Activated CD8-positive, alpha-beta T cell treated with anti-CD3 and anti-CD28 coated beads, Interleukin-2, amount 10 ng/mL, durations not matched to agents 7 days and 5 days (primary cell): Measurements from ENCODE around the gene UMPS. TPM values are rescaled to one million over a fixed set of nuclear protein-coding genes. Genes with fewer than 3 reads are reported as not detected.
"Not testable (repeated sequence)": the region's sequence is repeated elsewhere in the genome, so short reads cannot be mapped to it uniquely, and the experiment has no call there.

Source experiments
- ATAC-seq: fragments of 150-1000 bp; cut with Tn5 transposase; one replicate; pipeline ENCODE4 v1.10.0; 2021; ENCODE audit warnings: moderate library complexity
- CTCF ChIA-PET: fragments of 350-600 bp; sonication (Branson Sonifier 250); formaldehyde crosslinking; loops from one replicate; lab custom pipeline; 2021; ENCODE audit warnings: antibody characterized with exemption; lab: Charles Lee
- POLR2A ChIA-PET: fragments of 350-600 bp; sonication (Branson Sonifier 250); formaldehyde crosslinking; loops from one replicate; lab custom pipeline; 2021; ENCODE audit warnings: antibody characterized with exemption; lab: Charles Lee
- DNase-seq: peaks from one replicate; pipeline ENCODE4 v3.0.0-alpha.2; 2020
- H3K27ac Mint-ChIP-seq: one replicate; pipeline ENCODE4 v1.8.0; 2021; ENCODE audit warnings: mild to moderate bottlenecking, mixed read lengths
- H3K27me3 Mint-ChIP-seq: one replicate; pipeline ENCODE4 v1.8.0; 2021; ENCODE audit warnings: low read depth, mixed read lengths
- H3K36me3 Mint-ChIP-seq: one replicate; pipeline ENCODE4 v1.8.0; 2021; ENCODE audit warnings: low read depth, mixed read lengths
- H3K4me1 Mint-ChIP-seq: one replicate; pipeline ENCODE4 v1.8.0; 2021; ENCODE audit warnings: low read depth, mixed read lengths
- H3K4me3 Mint-ChIP-seq: one replicate; pipeline ENCODE4 v1.8.0; 2021; ENCODE audit warnings: mild to moderate bottlenecking, mixed read lengths
- H3K9me3 Mint-ChIP-seq: one replicate; pipeline ENCODE4 v1.8.0; 2022; ENCODE audit warnings: mixed read lengths; ENCODE audit not compliant: insufficient read depth
- total RNA-seq, 2 experiments: library from RNA; stranded (reverse); gene quantifications; one replicate each; pipeline ENCODE4 v1.2.3, GENCODE V29; 2021

UMPS gene
- total RNA-seq, 2 experiments from 2014 or later, result 32.9 to 38.8 TPM

DNA sequence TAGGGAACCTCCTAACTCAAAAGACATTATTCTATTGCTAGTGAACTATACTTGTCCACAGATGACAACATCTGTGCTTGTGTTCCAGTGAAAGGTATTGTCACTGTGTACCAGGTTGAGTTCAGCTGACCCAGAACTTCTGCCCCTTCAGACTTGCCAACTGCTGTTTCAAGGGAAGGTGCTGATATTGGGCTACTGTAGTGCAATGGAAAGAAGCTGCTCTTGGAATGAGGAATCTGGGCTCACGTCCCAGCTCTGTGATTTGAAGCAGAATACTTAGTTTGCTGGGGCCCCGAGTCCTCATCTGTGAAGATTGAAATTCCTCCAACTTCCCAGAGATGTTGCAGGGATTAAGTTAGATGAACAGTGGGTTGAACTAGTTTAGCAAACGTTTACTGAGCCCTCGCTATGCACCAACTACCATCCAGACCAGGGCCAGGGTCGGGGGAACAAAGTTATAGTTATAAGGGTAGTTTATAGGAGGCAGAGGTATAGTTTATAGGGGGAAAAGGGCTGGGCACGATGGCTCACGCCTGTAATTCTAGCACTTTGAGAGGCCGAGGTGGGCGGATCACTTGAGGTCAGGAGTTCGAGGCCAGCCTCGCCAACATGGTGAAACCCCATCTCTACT, 15.9 kb upstream of the UMPS start:
- H3K27ac Mint-ChIP-seq, result no peak overlapping the region
- H3K9me3 Mint-ChIP-seq, result no peaks in the 10 kb centered on the region
- DNase-seq, result no peak
- H3K4me3 Mint-ChIP-seq, result no peak overlapping the region
- ChIA-PET CTCF (interaction anchor here (1.0 kb wide), 1 partner anchor 26 kb away, joined by 4 read pairs; no protein-coding TSS in a partner anchor), POLR2A (no interaction called here)
- ATAC-seq, result no peak
- no peaks in the 10 kb centered on the region for H3K36me3 Mint-ChIP-seq
- H3K4me1 Mint-ChIP-seq, result no peaks in the 10 kb centered on the region
- peaks cover 25% of the 10 kb centered on the region for H3K27me3 Mint-ChIP-seq

DNA sequence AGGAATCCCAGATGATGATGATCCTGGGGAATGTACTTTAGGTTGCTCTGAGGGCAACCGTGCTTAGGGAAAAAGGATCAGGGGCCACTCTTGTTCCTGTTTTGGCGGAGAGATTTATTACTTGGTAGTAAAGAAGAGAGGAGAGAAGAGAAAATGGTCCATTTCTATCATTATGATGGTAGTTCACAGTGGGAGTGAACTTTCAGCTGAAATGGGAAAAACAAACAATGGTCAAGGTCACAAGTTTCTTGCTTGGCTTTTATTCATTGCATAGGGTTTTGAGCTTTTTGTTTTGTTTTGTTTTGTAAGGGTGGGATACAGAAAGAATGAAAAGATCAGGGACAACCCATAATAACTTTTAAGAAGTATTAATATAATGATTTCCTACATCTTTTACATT, 7.7 kb upstream of the UMPS start:
- no peak overlapping the region for H3K27ac Mint-ChIP-seq
- H3K27me3 Mint-ChIP-seq, result peaks cover 46% of the 10 kb centered on the region
- POLR2A ChIA-PET, result no interaction called here
- ATAC-seq, result no peak
- no peak for DNase-seq
- CTCF ChIA-PET, result interaction anchor here (1.4 kb wide), 1 partner anchor 12 kb away, joined by 5 read pairs; no protein-coding TSS in a partner anchor
- H3K36me3 Mint-ChIP-seq, result no peaks in the 10 kb centered on the region
- H3K9me3 Mint-ChIP-seq, result no peaks in the 10 kb centered on the region
- H3K4me3 Mint-ChIP-seq, result no peak overlapping the region
- H3K4me1 Mint-ChIP-seq, result no peaks in the 10 kb centered on the region

DNA sequence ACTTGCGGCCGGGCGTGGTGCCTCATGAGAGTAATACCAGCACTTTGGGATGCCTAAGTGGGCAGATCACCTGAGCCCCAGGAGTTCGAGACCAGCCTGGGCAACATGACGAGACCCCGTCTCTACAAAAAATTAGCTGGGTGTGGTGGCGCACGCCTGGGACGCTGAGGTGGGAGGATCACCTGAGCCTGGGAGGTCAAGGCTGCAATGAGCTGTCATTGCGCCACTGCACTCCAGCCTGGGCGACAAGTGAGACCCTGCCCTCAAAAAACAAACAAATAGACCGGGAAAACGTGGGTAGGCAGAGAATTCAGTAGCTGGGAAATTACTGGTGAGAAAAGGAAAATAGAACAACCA, 667 bp downstream of the UMPS start:
- H3K4me3 Mint-ChIP-seq, result peak overlapping the region; percentile 98
- no peaks in the 10 kb centered on the region for H3K9me3 Mint-ChIP-seq
- ChIA-PET POLR2A (interaction anchor here (0.6 to 1.4 kb wide), 4 partner anchors 9 to 660 kb away, joined by 3 to 7 read pairs (median 4); no protein-coding TSS in a partner anchor), CTCF (interaction anchor here (1.2 to 2.0 kb wide), 4 partner anchors 30 to 159 kb away, joined by 3 to 9 read pairs (median 4); no protein-coding TSS in a partner anchor)
- peaks cover 38% of the 10 kb centered on the region for H3K4me1 Mint-ChIP-seq
- ATAC-seq (no peak), DNase-seq (no peak)
- H3K36me3 Mint-ChIP-seq, result peaks cover 23% of the 10 kb centered on the region
- H3K27me3 Mint-ChIP-seq, result peaks cover 7% of the 10 kb centered on the region
- peak overlapping the region; percentile 99 for H3K27ac Mint-ChIP-seq

DNA sequence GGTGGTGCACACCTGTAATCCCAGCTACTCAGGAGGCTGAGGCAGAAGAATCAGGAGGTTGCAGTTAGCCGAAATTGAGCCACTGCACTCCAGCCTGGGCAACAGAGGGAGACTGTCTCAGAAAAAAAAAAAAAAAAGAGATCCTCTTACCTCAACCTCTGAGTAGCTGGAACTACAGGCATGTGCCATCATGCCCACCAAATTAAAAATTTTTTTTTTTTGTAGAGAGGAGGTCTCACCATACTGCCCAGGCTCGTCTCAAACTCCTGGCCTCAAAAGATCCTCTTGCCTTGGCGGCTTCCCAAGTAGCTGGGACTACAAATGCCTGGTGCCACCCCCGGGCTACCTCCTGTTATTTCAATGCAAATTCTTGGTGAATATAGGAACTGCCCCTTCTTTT, 1.5 kb downstream of the UMPS start:
- peaks cover 5% of the 10 kb centered on the region for H3K27me3 Mint-ChIP-seq
- H3K4me3 Mint-ChIP-seq, result peak overlapping the region; percentile 98
- ChIA-PET POLR2A (interaction anchor here (0.6 kb wide), 1 partner anchor 178 kb away, joined by 4 read pairs; no protein-coding TSS in a partner anchor), CTCF (interaction anchor here (0.5 to 2.0 kb wide), 3 partner anchors 43 to 707 kb away, joined by 3 to 9 read pairs (median 3); no protein-coding TSS in a partner anchor)
- no peak for DNase-seq
- peaks cover 25% of the 10 kb centered on the region for H3K36me3 Mint-ChIP-seq
- no peaks in the 10 kb centered on the region for H3K9me3 Mint-ChIP-seq
- no peak overlapping the region for H3K27ac Mint-ChIP-seq
- peaks cover 38% of the 10 kb centered on the region for H3K4me1 Mint-ChIP-seq
- ATAC-seq, result no peak

DNA sequence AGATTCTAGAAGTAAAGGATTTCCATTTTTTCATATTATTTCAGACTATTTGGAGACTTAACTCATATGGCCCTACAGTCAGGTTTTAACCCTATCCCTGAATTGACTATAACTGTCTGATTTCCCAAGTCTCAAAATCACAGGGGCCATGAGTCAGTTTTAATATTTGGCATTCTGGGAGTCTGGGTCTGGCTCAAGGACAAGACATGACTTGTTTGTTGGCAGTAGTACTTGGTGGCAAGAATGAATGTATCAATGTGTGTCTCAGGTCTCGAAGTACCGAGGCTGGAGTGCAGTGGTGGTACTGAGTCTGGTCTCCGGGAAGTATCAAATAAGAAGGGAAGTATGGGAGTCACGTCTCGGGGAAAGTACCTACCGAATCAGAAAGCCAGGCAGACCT, 10.8 kb downstream of the UMPS start:
- Mint-ChIP-seq H3K27me3 (no peaks in the 10 kb centered on the region), H3K9me3 (no peaks in the 10 kb centered on the region), H3K4me3 (no peak overlapping the region), H3K4me1 (peaks cover 6% of the 10 kb centered on the region), H3K36me3 (peaks cover 62% of the 10 kb centered on the region), H3K27ac (no peak overlapping the region)
- ATAC-seq, result no peak
- DNase-seq, result no peak
- POLR2A ChIA-PET, result interaction anchor here (1.2 kb wide), 1 partner anchor 10 kb away, joined by 7 read pairs; the partner anchor contains the start of gene UMPS
- CTCF ChIA-PET, result no interaction called here

DNA sequence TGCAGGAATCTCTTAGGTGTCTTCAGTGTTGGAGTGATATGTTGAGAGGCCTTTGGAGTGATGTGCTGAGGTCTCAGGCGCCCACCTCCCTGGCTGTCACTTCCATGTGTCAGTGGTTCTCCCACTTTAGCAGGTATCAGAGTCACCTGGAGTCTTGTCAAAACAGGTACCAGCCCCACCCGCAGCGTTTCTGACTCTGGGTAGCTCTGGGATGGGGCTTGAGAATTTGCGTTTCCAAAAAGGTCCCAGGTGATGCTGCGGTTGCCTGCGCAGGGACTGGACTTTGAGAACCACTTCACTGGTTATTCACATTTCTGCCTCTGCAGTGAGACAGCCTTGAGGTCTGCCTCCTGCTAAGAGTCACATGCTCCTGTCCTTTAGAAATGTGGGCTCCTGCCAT, 15.5 kb downstream of the UMPS start:
- H3K36me3 Mint-ChIP-seq, result peaks cover 37% of the 10 kb centered on the region
- ATAC-seq (no peak), DNase-seq (no peak)
- H3K4me3 Mint-ChIP-seq, result no peak overlapping the region
- no peaks in the 10 kb centered on the region for H3K27me3 Mint-ChIP-seq
- ChIA-PET CTCF (no interaction called here), POLR2A (no interaction called here)
- no peaks in the 10 kb centered on the region for H3K9me3 Mint-ChIP-seq
- H3K4me1 Mint-ChIP-seq, result no peaks in the 10 kb centered on the region
- H3K27ac Mint-ChIP-seq, result no peak overlapping the region

DNA sequence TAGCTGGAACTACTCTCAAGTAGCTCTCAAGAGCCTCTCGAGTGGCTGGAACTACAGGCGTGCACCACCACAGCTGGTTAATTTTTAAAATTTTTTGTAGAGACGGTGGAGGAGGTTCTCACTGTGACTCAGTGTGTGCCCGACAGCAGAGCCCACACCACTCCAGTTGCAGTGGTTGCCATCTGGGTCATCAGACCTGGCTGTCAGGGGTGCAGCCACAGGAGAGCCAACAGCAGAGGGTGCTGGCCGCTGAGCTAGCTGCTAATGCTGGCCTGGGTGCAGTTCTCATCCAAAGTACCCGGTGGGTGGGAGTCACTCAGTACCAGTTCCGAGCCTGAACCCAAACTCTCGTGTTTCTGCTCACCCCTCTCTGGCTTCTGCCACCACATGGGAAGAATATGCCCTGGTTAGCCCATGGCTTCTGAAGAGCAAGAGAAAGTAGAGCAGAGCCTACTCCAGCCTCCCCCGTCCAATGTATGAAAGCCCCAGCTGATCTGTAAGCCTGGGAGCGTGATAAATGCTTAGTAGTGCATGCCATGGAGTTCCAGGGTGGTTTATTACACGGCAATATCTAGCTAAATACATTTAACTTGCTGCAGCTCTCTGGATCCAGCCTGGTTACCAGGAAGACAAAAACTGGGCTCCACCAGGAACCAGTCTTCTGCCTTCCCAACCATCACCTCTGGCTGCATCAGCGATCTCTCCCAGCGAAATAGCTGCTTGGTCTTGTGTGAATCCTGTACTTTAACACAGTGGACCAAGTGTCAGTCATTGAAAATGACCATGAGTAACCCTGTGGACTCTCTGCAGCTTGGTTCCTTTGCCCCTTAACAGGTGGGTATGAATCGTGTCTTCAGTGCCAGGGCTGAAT, 17.1 kb downstream of the UMPS start:
- no peak for DNase-seq
- peaks cover 24% of the 10 kb centered on the region for H3K36me3 Mint-ChIP-seq
- H3K4me1 Mint-ChIP-seq, result no peaks in the 10 kb centered on the region
- no peak overlapping the region for H3K27ac Mint-ChIP-seq
- CTCF ChIA-PET, result interaction anchor here (1.6 kb wide), 1 partner anchor 14 kb away, joined by 7 read pairs; no protein-coding TSS in a partner anchor
- no peaks in the 10 kb centered on the region for H3K27me3 Mint-ChIP-seq
- no peak for ATAC-seq
- H3K4me3 Mint-ChIP-seq, result no peak overlapping the region
- POLR2A ChIA-PET, result no interaction called here
- no peaks in the 10 kb centered on the region for H3K9me3 Mint-ChIP-seq

DNA sequence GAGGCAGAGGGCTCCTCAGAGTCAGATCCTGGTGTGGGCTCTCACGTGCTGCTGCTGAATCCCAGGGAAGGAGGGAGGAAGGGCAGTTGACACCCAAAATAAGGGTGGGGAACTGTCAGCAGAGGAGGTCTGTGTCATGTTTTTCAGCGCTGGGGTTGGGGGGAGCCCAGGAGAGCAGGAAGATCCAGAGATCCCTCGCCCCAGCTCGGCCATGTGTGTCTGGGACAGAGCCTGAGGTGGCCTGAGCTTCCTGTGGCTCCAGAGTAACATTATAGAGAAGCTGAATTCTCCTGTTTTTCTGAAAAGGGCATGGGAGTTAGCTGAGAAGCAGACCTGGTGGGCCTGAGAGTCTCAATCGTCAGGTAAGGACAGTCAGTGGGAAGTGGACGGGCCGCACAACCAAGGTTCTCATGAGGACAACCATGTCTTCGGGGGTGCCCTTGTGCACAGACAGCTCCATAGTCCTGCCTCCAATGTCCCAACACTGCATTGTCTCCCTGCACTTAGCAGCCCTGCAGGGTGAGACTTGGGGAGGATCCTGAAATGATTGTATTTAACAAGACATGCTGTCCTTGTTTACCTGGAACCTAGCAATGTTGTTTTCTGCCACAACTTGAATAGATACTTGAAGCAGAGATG, 18.4 kb downstream of the UMPS start:
- H3K27me3 Mint-ChIP-seq, result no peaks in the 10 kb centered on the region
- no peak overlapping the region for H3K27ac Mint-ChIP-seq
- no peak for ATAC-seq
- no peaks in the 10 kb centered on the region for H3K4me1 Mint-ChIP-seq
- POLR2A ChIA-PET, result no interaction called here
- H3K36me3 Mint-ChIP-seq, result peaks cover 19% of the 10 kb centered on the region
- H3K9me3 Mint-ChIP-seq, result no peaks in the 10 kb centered on the region
- no peak overlapping the region for H3K4me3 Mint-ChIP-seq
- DNase-seq, result no peak
- CTCF ChIA-PET, result no interaction called here

DNA sequence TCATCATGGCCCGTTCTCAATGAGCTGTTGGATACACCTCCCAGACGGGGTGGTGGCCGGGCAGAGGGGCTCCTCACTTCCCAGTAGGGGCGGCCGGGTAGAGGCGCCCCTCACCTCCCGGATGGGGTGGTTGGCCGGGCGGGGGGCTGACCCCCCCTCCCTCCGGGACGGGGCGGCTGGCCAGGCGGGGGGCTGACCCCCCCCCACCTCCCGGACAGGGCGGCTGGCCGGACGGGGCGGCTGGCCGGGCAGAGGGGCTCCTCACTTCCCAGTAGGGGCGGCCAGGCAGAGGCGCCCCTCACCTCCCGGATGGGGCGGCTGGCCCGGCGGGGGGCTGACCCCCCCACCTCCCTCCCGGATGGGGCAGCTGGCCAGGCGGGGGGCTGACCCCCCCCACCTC, 19.6 kb downstream of the UMPS start:
- H3K4me3 Mint-ChIP-seq, H3K27me3 Mint-ChIP-seq, H3K9me3 Mint-ChIP-seq, POLR2A ChIA-PET, DNase-seq, H3K4me1 Mint-ChIP-seq, H3K27ac Mint-ChIP-seq, ATAC-seq, CTCF ChIA-PET: not testable (repeated sequence)
- H3K36me3 Mint-ChIP-seq, result peaks cover 14% of the 10 kb centered on the region

DNA sequence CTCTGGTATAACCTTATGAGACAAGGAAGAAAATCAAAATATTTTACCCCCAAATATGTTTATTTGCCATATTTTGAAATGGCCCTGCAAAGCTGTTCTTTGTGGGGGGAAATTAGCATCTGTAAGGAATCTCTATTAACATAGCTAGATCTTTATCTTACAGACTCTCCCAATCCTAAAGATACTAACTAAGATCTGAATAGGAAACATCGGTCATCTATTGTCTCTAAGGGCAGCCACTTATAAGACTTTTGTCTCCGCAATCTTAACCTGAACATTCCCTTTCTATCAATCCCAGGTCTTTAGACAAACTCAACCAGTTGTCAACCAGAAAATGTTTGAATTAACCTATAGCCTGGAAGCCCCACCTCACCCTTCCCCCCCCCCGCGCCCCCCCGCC, 21.2 kb downstream of the UMPS start:
- Mint-ChIP-seq H3K27ac (no peak overlapping the region), H3K4me1 (no peaks in the 10 kb centered on the region), H3K27me3 (no peaks in the 10 kb centered on the region), H3K4me3 (no peak overlapping the region), H3K9me3 (no peaks in the 10 kb centered on the region), H3K36me3 (peaks cover 6% of the 10 kb centered on the region)
- CTCF ChIA-PET, result interaction anchor here (1.5 kb wide), 1 partner anchor 9 kb away, joined by 6 read pairs; no protein-coding TSS in a partner anchor
- POLR2A ChIA-PET, result no interaction called here
- DNase-seq (no peak), ATAC-seq (no peak)

DNA sequence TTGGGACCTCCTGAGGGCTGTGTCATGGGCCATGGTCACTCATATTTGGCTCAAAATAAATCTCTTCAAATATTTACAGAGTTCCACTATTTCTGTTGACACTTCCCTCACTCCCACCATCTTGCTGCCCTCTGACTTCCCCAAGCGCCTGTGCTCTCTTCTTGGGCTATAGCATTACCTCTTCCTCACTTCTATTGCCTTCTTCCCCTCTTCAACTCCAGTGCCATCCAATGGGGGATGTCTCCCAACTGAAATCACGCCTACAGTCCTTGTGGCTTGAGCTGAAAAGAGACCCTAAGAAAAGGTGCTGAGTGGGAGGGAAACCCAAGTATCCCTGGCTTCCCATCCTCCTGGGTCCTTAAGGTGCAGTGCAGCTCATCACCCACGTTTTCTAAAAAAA, 21.8 kb downstream of the UMPS start:
- DNase-seq (no peak), ATAC-seq (no peak)
- H3K9me3 Mint-ChIP-seq, result no peaks in the 10 kb centered on the region
- H3K4me3 Mint-ChIP-seq, result no peak overlapping the region
- CTCF ChIA-PET, result interaction anchor here (1.5 kb wide), 1 partner anchor 9 kb away, joined by 6 read pairs; no protein-coding TSS in a partner anchor
- POLR2A ChIA-PET, result no interaction called here
- H3K36me3 Mint-ChIP-seq, result peaks cover 4% of the 10 kb centered on the region
- no peaks in the 10 kb centered on the region for H3K27me3 Mint-ChIP-seq
- no peaks in the 10 kb centered on the region for H3K4me1 Mint-ChIP-seq
- H3K27ac Mint-ChIP-seq, result no peak overlapping the region
